GM18907 (cell line): ENCODE results near the gene NPHP4.

Experiments
- ATAC-seq: cut with Tn5 transposase; IDR thresholded peaks from one replicate; pipeline ENCODE4 v1.9.1; 2021; ENCODE audit warnings: mild to moderate bottlenecking, moderate library complexity; ENCODE audit not compliant: unreplicated experiment

The NPHP4 gene

GRCh38 chr1:5915587-5916571 lies 76.3 kb downstream of the NPHP4 start:
- no peak for ATAC-seq

GRCh38 chr1:5914676-5915365 lies 77.4 kb downstream of the NPHP4 start:
- no peak for ATAC-seq

- no peak for ATAC-seq
Observed at GRCh38 chr1:5913876-5914275, 78.3 kb downstream of the NPHP4 start.

- ATAC-seq: no peak
Observed at GRCh38 chr1:5913078-5913845, 79.0 kb downstream of the NPHP4 start.

- no peak for ATAC-seq
Observed at GRCh38 chr1:5911871-5912271, 80.4 kb downstream of the NPHP4 start.

- ATAC-seq: no peak
Observed at GRCh38 chr1:5911157-5911556, 81.1 kb downstream of the NPHP4 start.

- no peak for ATAC-seq
Observed at GRCh38 chr1:5910666-5911065, 81.6 kb downstream of the NPHP4 start.

GRCh38 chr1:5910276-5910620 lies 82.0 kb downstream of the NPHP4 start:
- no peak for ATAC-seq

- ATAC-seq: no peak
Observed at GRCh38 chr1:5909576-5910275, 82.5 kb downstream of the NPHP4 start.

GRCh38 chr1:5908461-5909375 lies 83.5 kb downstream of the NPHP4 start:
- no peak for ATAC-seq

GRCh38 chr1:5907966-5908365 lies 84.3 kb downstream of the NPHP4 start:
- no peak for ATAC-seq

- no peak for ATAC-seq
Observed at GRCh38 chr1:5907386-5907785, 84.8 kb downstream of the NPHP4 start.

- ATAC-seq: no peak
Observed at GRCh38 chr1:5906966-5907365, 85.3 kb downstream of the NPHP4 start.

- no peak for ATAC-seq
Observed at GRCh38 chr1:5906116-5906515, 86.1 kb downstream of the NPHP4 start.

- ATAC-seq: no peak
Observed at GRCh38 chr1:5905436-5905835, 86.8 kb downstream of the NPHP4 start.

GRCh38 chr1:5904551-5904950 lies 87.7 kb downstream of the NPHP4 start:
- ATAC-seq: no peak

- ATAC-seq: no peak
Observed at GRCh38 chr1:5903680-5904079, 88.5 kb downstream of the NPHP4 start.

- no peak for ATAC-seq
Observed at GRCh38 chr1:5903031-5903430, 89.2 kb downstream of the NPHP4 start.

- no peak for ATAC-seq
Observed at GRCh38 chr1:5901841-5902240, 90.4 kb downstream of the NPHP4 start.

- no peak for ATAC-seq
Observed at GRCh38 chr1:5901150-5901549, 91.1 kb downstream of the NPHP4 start.
